Uterus (tissue), 4 donors: ENCODE measurements around the gene FLOT1. TPM values are rescaled to one million over a fixed set of nuclear protein-coding genes. Genes with fewer than 3 reads are reported as not detected.

Source experiments
- DNase-seq, 2 donors: peaks; one replicate each; pipeline ENCODE4 v3.0.0-alpha.2; 2019 to 2020
- H3K27ac ChIP-seq, 2 donors: fragments of 200-600 bp; sonication (generic); 1 replicate in 1 of 2; 2 replicates in 1 of 2; pipeline ENCODE4 v1.5.1; 2016 to 2018
- H3K27me3 ChIP-seq, 2 donors: fragments of 200-600 bp; sonication (generic); one replicate each; pipeline ENCODE4 v1.5.1; 2018 to 2019; ENCODE audit warnings: control low read depth in 1 of 2
- H3K36me3 ChIP-seq, 2 donors: fragments of 200-600 bp; sonication (generic); one replicate each; pipeline ENCODE4 v1.5.1; 2019; ENCODE audit warnings: control low read depth in 1 of 2
- H3K4me1 ChIP-seq, 2 donors: fragments of 200-600 bp; sonication (generic); one replicate each; pipeline ENCODE4 v1.5.1; 2018 to 2019; ENCODE audit warnings: control low read depth in 1 of 2
- H3K4me3 ChIP-seq, 2 donors: fragments of 200-600 bp; sonication (generic); 1 replicate in 1 of 2; 2 replicates in 1 of 2; pipeline ENCODE4 v1.5.1; 2018 to 2019; ENCODE audit warnings: mild to moderate bottlenecking in 1 of 2
- H3K9me3 ChIP-seq, 2 donors: fragments of 200-600 bp; sonication (generic); one replicate each; pipeline ENCODE4 v1.5.1; 2019; ENCODE audit warnings: control low read depth in 1 of 2
- CTCF ChIP-seq, 4 experiments: fragments of 200-600 bp in 2 of 4; fragments of 450-650 bp in 2 of 4; sonication (generic) in 2 of 4; IDR thresholded peaks; one replicate each; pipeline ENCODE4 v1.5.1; 2016 to 2019; ENCODE audit warnings: antibody characterized with exemption in 4 of 4, mild to moderate bottlenecking in 2 of 4, moderate library complexity in 1 of 4
- POLR2A ChIP-seq, 2 donors: fragments of 450-650 bp; IDR thresholded peaks; one replicate each; pipeline ENCODE4 v1.6.1; 2016; ENCODE audit warnings: antibody characterized with exemption in 2 of 2, mild to moderate bottlenecking in 1 of 2, moderate library complexity in 1 of 2
- intact Hi-C: fragments of 100-400 bp; cut with DNase I; formaldehyde crosslinking; loops from one replicate; pipeline ENCODE4 v1.15.1; 2023; ENCODE audit warnings: low total_unique reads
- total RNA-seq, 4 donors: library from RNA; depleted of rRNA in 3 of 4; stranded (reverse); fragments of >200 nt in 3 of 4; gene quantifications; one replicate each; pipeline versions ENCODE4 v1.1.0 to v1.2.4, GENCODE V29; 2014 to 2023
- donor health status: DM: yes; HTN: yes; CAD: no.

Gene FLOT1
- total RNA-seq, 4 donors from 2014 or later: 47.1 to 155 (median 64.6) TPM

- Histone ChIP-seq H3K27ac (peak overlapping the region; percentile 96 to 99), H3K27me3 (no peaks in the 10 kb centered on the region), H3K4me3 (peak overlapping the region; percentile 81 to 88), H3K4me1 (peaks cover 8 to 12% of the 10 kb centered on the region in 2 donors), H3K36me3 (no peaks in the 10 kb centered on the region), H3K9me3 (no peaks in the 10 kb centered on the region)
- DNase-seq: peak; percentile 43 to 60
- no peak for TF ChIP-seq CTCF (IDR thresholded peaks at IDR 0.05)
- TF ChIP-seq POLR2A (IDR thresholded peaks at IDR 0.05): no peak
- intact Hi-C loops: loop anchor here (5.0 kb wide), 1 partner anchor 134 kb away; no protein-coding TSS in a partner anchor
Measured at GRCh38 chr6:30743099-30744053, 889 bp upstream of the FLOT1 start.

- TF ChIP-seq CTCF (IDR thresholded peaks at IDR 0.05): no peak
- TF ChIP-seq POLR2A (IDR thresholded peaks at IDR 0.05): no peak
- intact Hi-C loops: loop anchor here (5.0 kb wide), 1 partner anchor 135 kb away; no protein-coding TSS in a partner anchor
- peak overlapping the region; percentile 81 to 88 for H3K4me3 ChIP-seq
- H3K4me1 ChIP-seq: peaks cover 8 to 12% of the 10 kb centered on the region in 2 donors
- no peaks in the 10 kb centered on the region for H3K36me3 ChIP-seq
- H3K27me3 ChIP-seq: no peaks in the 10 kb centered on the region
- no peaks in the 10 kb centered on the region for H3K9me3 ChIP-seq
- peak overlapping the region; percentile 96 to 99 for H3K27ac ChIP-seq
- DNase-seq: no peak
Measured at GRCh38 chr6:30741789-30742315, 635 bp downstream of the FLOT1 start.

GRCh38 chr6:30741063-30741779 lies 1.3 kb downstream of the FLOT1 start:
- no peaks in the 10 kb centered on the region for H3K9me3 ChIP-seq
- peak overlapping the region; percentile 81 to 88 for H3K4me3 ChIP-seq
- DNase-seq: no peak
- intact Hi-C loops: loop anchor here (5.0 kb wide), 1 partner anchor 136 kb away; no protein-coding TSS in a partner anchor
- peak overlapping the region; percentile 96 to 99 for H3K27ac ChIP-seq
- peaks cover 8 to 12% of the 10 kb centered on the region in 2 donors for H3K4me1 ChIP-seq
- no peaks in the 10 kb centered on the region for H3K27me3 ChIP-seq
- no peak for TF ChIP-seq POLR2A (IDR thresholded peaks at IDR 0.05)
- TF ChIP-seq CTCF (IDR thresholded peaks at IDR 0.05): no peak
- H3K36me3 ChIP-seq: no peaks in the 10 kb centered on the region

- Histone ChIP-seq H3K4me3 (no peak overlapping the region), H3K27me3 (no peaks in the 10 kb centered on the region), H3K36me3 (no peaks in the 10 kb centered on the region), H3K9me3 (no peaks in the 10 kb centered on the region), H3K4me1 (peaks cover 8 to 12% of the 10 kb centered on the region in 2 donors), H3K27ac (peak overlapping the region; percentile 96 to 99)
- TF ChIP-seq POLR2A (IDR thresholded peaks at IDR 0.05): no peak
- no peak for TF ChIP-seq CTCF (IDR thresholded peaks at IDR 0.05)
- intact Hi-C loops: loop anchor here (5.0 kb wide), 1 partner anchor 137 kb away; no protein-coding TSS in a partner anchor
- no peak for DNase-seq
Measured at GRCh38 chr6:30740540-30740870, 2.0 kb downstream of the FLOT1 start.
